Caco-2 (cell line): Measurements from ENCODE around the gene FRMPD1. TPM values are rescaled to one million over a fixed set of nuclear protein-coding genes. Genes with fewer than 3 reads are reported as not detected.

Source experiments
- BruUV-seq: library from RNA; stranded (reverse); fragments of 400-500 nt; replicated peaks from 2 replicates; lab custom pipeline; 2021; lab: Mats Ljungman, UMichigan
- CTCF ChIA-PET: fragments of 300-600 bp; sonication (Branson Sonifier 250); formaldehyde crosslinking; loops from one replicate; lab custom pipeline; 2022; ENCODE audit warnings: antibody characterized with exemption; lab: Charles Lee
- POLR2A ChIA-PET: fragments of 300-600 bp; sonication (Branson Sonifier 250); formaldehyde crosslinking; loops from one replicate; lab custom pipeline; 2022; ENCODE audit warnings: antibody characterized with exemption; lab: Charles Lee
- DNase-seq, 2 experiments: peaks; one replicate each; pipeline versions ENCODE4 v3.0.0 to v3.0.0-alpha.2; 2020 to 2022
- H3K27me3 ChIP-seq: replicated peaks from 2 replicates; pipeline ENCODE4 v1.6.0; 2011; ENCODE audit warnings: low read length; ENCODE audit not compliant: control insufficient read depth, insufficient read depth
- H3K36me3 ChIP-seq: 2 replicates; pipeline ENCODE4 v1.5.1; 2011; ENCODE audit warnings: low read length; ENCODE audit not compliant: control insufficient read depth, insufficient read depth
- H3K4me1 ChIP-seq: fragments of 250-450 bp; sonication (Bioruptor Pico); 2 replicates; pipeline ENCODE4 v1.5.1; 2020; ENCODE audit warnings: mild to moderate bottlenecking
- H3K4me3 ChIP-seq: 2 replicates; pipeline ENCODE4 v1.5.1; 2011; ENCODE audit warnings: low read depth, mild to moderate bottlenecking, control low read depth, low read length
- H3K9me3 ChIP-seq: fragments of 250-450 bp; sonication (Bioruptor Pico); 2 replicates; pipeline ENCODE4 v1.5.1; 2020; ENCODE audit warnings: mild to moderate bottlenecking, moderate library complexity
- H3K27ac Mint-ChIP-seq: one replicate; pipeline ENCODE4 v1.8.0; 2022; ENCODE audit warnings: mixed read lengths; ENCODE audit not compliant: unreplicated experiment
- H3K27me3 Mint-ChIP-seq: one replicate; pipeline ENCODE4 v1.8.0; 2022; ENCODE audit warnings: mixed read lengths; ENCODE audit not compliant: insufficient read depth, unreplicated experiment
- H3K36me3 Mint-ChIP-seq: one replicate; pipeline ENCODE4 v1.8.0; 2022; ENCODE audit warnings: mild to moderate bottlenecking, mixed read lengths; ENCODE audit not compliant: insufficient read depth, unreplicated experiment
- H3K4me1 Mint-ChIP-seq: one replicate; pipeline ENCODE4 v1.8.0; 2022; ENCODE audit warnings: low read depth, mixed read lengths; ENCODE audit not compliant: unreplicated experiment
- H3K4me3 Mint-ChIP-seq: one replicate; pipeline ENCODE4 v1.8.0; 2022; ENCODE audit warnings: mild to moderate bottlenecking, moderate library complexity, mixed read lengths; ENCODE audit not compliant: unreplicated experiment
- H3K9me3 Mint-ChIP-seq: one replicate; pipeline ENCODE4 v1.8.0; 2022; ENCODE audit warnings: mixed read lengths; ENCODE audit not compliant: unreplicated experiment
- intact Hi-C: fragments of 100-400 bp; cut with micrococcal nuclease; formaldehyde crosslinking; loops from one replicate; pipeline ENCODE4 v1.10.0; 2022; ENCODE audit not compliant: unreplicated experiment
- total RNA-seq: library from RNA; stranded (reverse); gene quantifications from 2 replicates; pipeline ENCODE4 v1.2.3, GENCODE V29; 2022
- TF ChIP-seq, protein P1 (sequence below), 2 experiments: fragments of 200-600 bp in 1 of 2; IDR thresholded peaks; 1 replicate in 1 of 2; 2 replicates in 1 of 2; pipeline versions ENCODE4 v1.5.1 to v1.8.0; 2011 to 2022; ENCODE audit warnings: antibody characterized with exemption in 1 of 2, control low read depth in 1 of 2, inconsistent platforms in 1 of 2, low read depth in 1 of 2, low read length in 1 of 2, mild to moderate bottlenecking in 1 of 2, moderate library complexity in 1 of 2; ENCODE audit not compliant: insufficient read depth in 1 of 2, severe bottlenecking in 1 of 2, unreplicated experiment in 1 of 2

Gene FRMPD1
- total RNA-seq, 1 experiment from 2014 or later: not detected

GRCh38 chr9:37620396-37620795 is 30.4 kb upstream of the FRMPD1 start:
- POLR2A ChIA-PET: no interaction called here
- intact Hi-C loops: no loop called here
- no peaks in the 10 kb centered on the region for H3K36me3 Mint-ChIP-seq
- Histone ChIP-seq H3K4me3 (no peak overlapping the region), H3K36me3 (no peaks in the 10 kb centered on the region), H3K9me3 (no peaks in the 10 kb centered on the region), H3K4me1 (no peaks in the 10 kb centered on the region), H3K27me3 (no peaks in the 10 kb centered on the region)
- no peaks in the 10 kb centered on the region for H3K9me3 Mint-ChIP-seq
- CTCF ChIA-PET: no interaction called here
- no peak for DNase-seq
- peaks cover 3% of the 10 kb centered on the region for H3K27me3 Mint-ChIP-seq
- no peaks in the 10 kb centered on the region for H3K4me1 Mint-ChIP-seq
- no peak overlapping the region for H3K4me3 Mint-ChIP-seq
- no peak overlapping the region for H3K27ac Mint-ChIP-seq
- TF ChIP-seq, protein P1, sequence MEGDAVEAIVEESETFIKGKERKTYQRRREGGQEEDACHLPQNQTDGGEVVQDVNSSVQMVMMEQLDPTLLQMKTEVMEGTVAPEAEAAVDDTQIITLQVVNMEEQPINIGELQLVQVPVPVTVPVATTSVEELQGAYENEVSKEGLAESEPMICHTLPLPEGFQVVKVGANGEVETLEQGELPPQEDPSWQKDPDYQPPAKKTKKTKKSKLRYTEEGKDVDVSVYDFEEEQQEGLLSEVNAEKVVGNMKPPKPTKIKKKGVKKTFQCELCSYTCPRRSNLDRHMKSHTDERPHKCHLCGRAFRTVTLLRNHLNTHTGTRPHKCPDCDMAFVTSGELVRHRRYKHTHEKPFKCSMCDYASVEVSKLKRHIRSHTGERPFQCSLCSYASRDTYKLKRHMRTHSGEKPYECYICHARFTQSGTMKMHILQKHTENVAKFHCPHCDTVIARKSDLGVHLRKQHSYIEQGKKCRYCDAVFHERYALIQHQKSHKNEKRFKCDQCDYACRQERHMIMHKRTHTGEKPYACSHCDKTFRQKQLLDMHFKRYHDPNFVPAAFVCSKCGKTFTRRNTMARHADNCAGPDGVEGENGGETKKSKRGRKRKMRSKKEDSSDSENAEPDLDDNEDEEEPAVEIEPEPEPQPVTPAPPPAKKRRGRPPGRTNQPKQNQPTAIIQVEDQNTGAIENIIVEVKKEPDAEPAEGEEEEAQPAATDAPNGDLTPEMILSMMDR (IDR thresholded peaks at IDR 0.05; ENCODE audit: insufficient read depth in 1 of 2, low read depth in 1 of 2, low read length in 1 of 2, severe bottlenecking in 1 of 2, unreplicated experiment in 1 of 2): no peak
- BruUV-seq: no TSS peak

DNA sequence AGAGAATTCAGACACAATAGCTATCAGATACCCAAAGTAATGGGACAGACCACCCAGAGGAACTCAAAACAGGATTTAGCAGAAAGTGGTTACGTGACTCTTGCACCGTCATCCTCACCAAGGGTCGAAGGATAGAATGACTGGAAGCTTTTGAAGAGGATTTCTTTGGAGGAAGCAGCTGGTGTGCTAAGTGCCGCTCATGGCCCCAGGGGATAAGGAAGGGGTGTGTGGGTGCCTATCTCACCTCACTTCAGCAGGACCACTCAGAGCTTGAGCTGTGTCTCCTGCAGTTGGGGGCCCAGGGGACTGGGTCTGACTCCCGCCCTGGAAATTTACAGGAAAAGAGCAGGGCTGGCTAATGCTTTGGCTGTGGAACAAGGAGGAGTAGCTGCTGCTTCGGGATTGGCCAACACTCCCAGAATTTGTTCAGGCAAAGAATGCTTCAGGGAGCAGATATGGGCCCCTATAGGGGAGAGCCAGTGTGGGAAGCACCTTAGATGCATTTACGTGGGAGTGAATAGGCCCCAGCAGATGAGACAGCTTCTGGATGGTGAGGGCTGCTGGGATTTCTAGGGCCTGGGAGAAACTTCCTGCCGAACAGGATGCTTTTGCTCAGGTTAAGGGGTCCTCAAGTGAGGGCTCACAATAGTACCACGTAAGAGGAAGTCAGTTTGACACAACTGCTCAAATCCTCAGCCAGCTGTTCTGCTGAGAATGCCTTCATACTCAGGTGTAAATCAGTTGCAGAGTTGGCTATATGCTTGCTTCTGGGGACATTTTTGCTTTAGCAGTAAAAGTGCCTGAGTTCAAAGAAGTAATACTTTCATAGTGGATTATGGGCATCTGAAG is 29.3 kb upstream of the FRMPD1 start:
- no peak overlapping the region for H3K4me3 Mint-ChIP-seq
- H3K4me1 ChIP-seq: no peaks in the 10 kb centered on the region
- TF ChIP-seq, protein P1 (IDR thresholded peaks at IDR 0.05; ENCODE audit: insufficient read depth in 1 of 2, low read depth in 1 of 2, low read length in 1 of 2, severe bottlenecking in 1 of 2, unreplicated experiment in 1 of 2): no peak
- H3K27ac Mint-ChIP-seq: no peak overlapping the region
- no TSS peak for BruUV-seq
- H3K27me3 Mint-ChIP-seq: peaks cover 3% of the 10 kb centered on the region
- no peaks in the 10 kb centered on the region for H3K27me3 ChIP-seq
- H3K36me3 ChIP-seq: no peaks in the 10 kb centered on the region
- CTCF ChIA-PET: interaction anchor here (0.6 kb wide), 1 partner anchor 30 kb away, joined by 3 read pairs; no protein-coding TSS in a partner anchor
- H3K36me3 Mint-ChIP-seq: no peaks in the 10 kb centered on the region
- intact Hi-C loops: no loop called here
- no peaks in the 10 kb centered on the region for H3K9me3 ChIP-seq
- POLR2A ChIA-PET: no interaction called here
- H3K9me3 Mint-ChIP-seq: no peaks in the 10 kb centered on the region
- no peak overlapping the region for H3K4me3 ChIP-seq
- no peaks in the 10 kb centered on the region for H3K4me1 Mint-ChIP-seq
- no peak for DNase-seq

GRCh38 chr9:37622462-37622861 is 28.3 kb upstream of the FRMPD1 start:
- Mint-ChIP-seq H3K36me3 (no peaks in the 10 kb centered on the region), H3K9me3 (no peaks in the 10 kb centered on the region), H3K27me3 (peaks cover 3% of the 10 kb centered on the region), H3K4me1 (no peaks in the 10 kb centered on the region), H3K4me3 (no peak overlapping the region), H3K27ac (no peak overlapping the region)
- ChIA-PET CTCF (no interaction called here), POLR2A (no interaction called here)
- Histone ChIP-seq H3K4me1 (0 out of 2 replicates have a peak, but pooled peaks cover 8% of the 10 kb centered on the region), H3K27me3 (no peaks in the 10 kb centered on the region), H3K4me3 (no peak overlapping the region), H3K36me3 (no peaks in the 10 kb centered on the region), H3K9me3 (no peaks in the 10 kb centered on the region)
- intact Hi-C loops: no loop called here
- no peak for DNase-seq
- TF ChIP-seq, protein P1 (IDR thresholded peaks at IDR 0.05; ENCODE audit: insufficient read depth in 1 of 2, low read depth in 1 of 2, low read length in 1 of 2, severe bottlenecking in 1 of 2, unreplicated experiment in 1 of 2): no peak
- no TSS peak for BruUV-seq
